Panc1 (cell line): ENCODE measurements around the gene LY9. TPM values are rescaled to one million over a fixed set of nuclear protein-coding genes. Genes with fewer than 3 reads are reported as not detected.
A peak's percentile ranks its signal among the peaks of the same experiment; 100 is the strongest.

ENCODE experiments used
- ATAC-seq: fragments of 200-7000 bp; cut with Tn5 transposase; 2 replicates; pipeline ENCODE4 v1.9.1; 2020; ENCODE audit warnings: mild to moderate bottlenecking, moderate library complexity
- BruUV-seq: library from RNA; stranded (reverse); fragments of 400-500 nt; replicated peaks from 2 replicates; lab custom pipeline; 2021; lab: Mats Ljungman, UMichigan
- CTCF ChIA-PET: fragments of 300-600 bp; sonication (Branson Sonifier 250); formaldehyde crosslinking; loops from one replicate; lab custom pipeline; 2022; ENCODE audit warnings: antibody characterized with exemption; lab: Charles Lee
- POLR2A ChIA-PET: fragments of 300-600 bp; sonication (Branson Sonifier 250); formaldehyde crosslinking; loops from one replicate; lab custom pipeline; 2022; ENCODE audit warnings: antibody characterized with exemption; lab: Charles Lee
- DNase-seq: peaks from one replicate; pipeline ENCODE4 v3.0.0-alpha.2; 2010; ENCODE audit warnings: low read depth, low spot score
- H3K27ac ChIP-seq: 2 replicates; pipeline ENCODE4 v1.5.1; 2011; ENCODE audit warnings: mild to moderate bottlenecking, low read length, inconsistent platforms
- H3K27me3 ChIP-seq: fragments of 200-500 bp; sonication (Bioruptor generic); 2 replicates; pipeline ENCODE4 v1.6.0; 2014; ENCODE audit warnings: low read length, inconsistent platforms; ENCODE audit not compliant: control insufficient read depth, insufficient read depth
- H3K36me3 ChIP-seq: fragments of 200-500 bp; sonication (Bioruptor generic); 2 replicates; pipeline ENCODE4 v1.5.1; 2014; ENCODE audit warnings: inconsistent platforms, mild to moderate bottlenecking, low read length, moderate library complexity; ENCODE audit not compliant: control insufficient read depth, insufficient read depth
- H3K4me1 ChIP-seq: 2 replicates; pipeline ENCODE4 v1.5.1; 2011; ENCODE audit warnings: inconsistent platforms, mild to moderate bottlenecking, low read length, moderate library complexity; ENCODE audit not compliant: control insufficient read depth, insufficient read depth
- H3K4me3 ChIP-seq, 2 experiments: 2 replicates each; pipeline ENCODE4 v1.5.1; 2011 to 2012; ENCODE audit warnings: low read depth in 2 of 2, low read length in 2 of 2, mild to moderate bottlenecking in 2 of 2, inconsistent platforms in 1 of 2, moderate library complexity in 1 of 2
- H3K9me3 ChIP-seq: fragments of 200-500 bp; sonication (Bioruptor generic); 2 replicates; pipeline ENCODE4 v1.5.1; 2014; ENCODE audit warnings: low read depth, mild to moderate bottlenecking, inconsistent platforms, low read length, moderate library complexity; ENCODE audit not compliant: control insufficient read depth, insufficient read depth
- CTCF ChIP-seq: fragments of 450-650 bp; IDR thresholded peaks from 2 replicates; pipeline ENCODE4 v1.5.1; 2017; ENCODE audit warnings: mild to moderate bottlenecking
- POLR2AphosphoS5 ChIP-seq: IDR thresholded peaks from 2 replicates; pipeline ENCODE4 v1.6.1; 2012; ENCODE audit warnings: mild to moderate bottlenecking, low read depth, low read length, moderate library complexity
- REST ChIP-seq, 2 experiments: IDR thresholded peaks; 2 replicates each; pipeline ENCODE4 v1.6.1; 2011 to 2012; ENCODE audit warnings: low read depth in 2 of 2, control low read depth in 1 of 2, low read length in 1 of 2, mild to moderate bottlenecking in 1 of 2, moderate library complexity in 1 of 2; ENCODE audit not compliant: insufficient read depth in 1 of 2
- SIN3A ChIP-seq: IDR thresholded peaks from 2 replicates; pipeline ENCODE4 v1.6.1; 2012; ENCODE audit warnings: low read depth, mild to moderate bottlenecking, low read length, moderate library complexity, borderline replicate concordance; ENCODE audit not compliant: insufficient read depth
- TCF7L2 ChIP-seq: IDR thresholded peaks from 2 replicates; pipeline ENCODE4 v1.6.1; 2011; ENCODE audit warnings: mild to moderate bottlenecking, low read depth, low read length, inconsistent platforms
- in situ Hi-C: cut with HindIII; loops from 2 replicates; pipeline ENCODE4 v1.10.0; 2016; ENCODE audit warnings: low sequenced_read_pairs, low pct_unique_long_range_greater_than_20kb
- intact Hi-C: fragments of 100-400 bp; cut with micrococcal nuclease; formaldehyde crosslinking; loops from one replicate; pipeline ENCODE4 v1.10.0; 2022; ENCODE audit not compliant: unreplicated experiment
- total RNA-seq: library from RNA; stranded (reverse); gene quantifications from one replicate; pipeline ENCODE4 v1.2.1, GENCODE V29; 2021; ENCODE audit not compliant: unreplicated experiment

The LY9 gene
- total RNA-seq, 1 experiment from 2014 or later: 0.10 TPM

GRCh38 chr1:160860840-160861505 is 65.0 kb downstream of the LY9 start:
- in situ Hi-C loops (no loop called here), intact Hi-C loops (no loop called here)
- Histone ChIP-seq H3K9me3 (no peaks in the 10 kb centered on the region), H3K27me3 (0 out of 2 replicates have a peak, but pooled peaks cover 2% of the 10 kb centered on the region), H3K36me3 (no peaks in the 10 kb centered on the region), H3K27ac (no peak overlapping the region), H3K4me3 (no peak overlapping the region), H3K4me1 (no peaks in the 10 kb centered on the region)
- ATAC-seq: no peak
- POLR2A ChIA-PET: no interaction called here
- no peak for TF ChIP-seq SIN3A
- no peak for TF ChIP-seq TCF7L2
- no peak for TF ChIP-seq REST (IDR thresholded peaks at IDR 0.05; ENCODE audit: insufficient read depth in 1 of 2, low read depth in 2 of 2, low read length in 1 of 2)
- TF ChIP-seq POLR2AphosphoS5: no peak
- TF ChIP-seq CTCF: no peak
- no TSS peak for BruUV-seq
- CTCF ChIA-PET: no interaction called here
- no peak for DNase-seq

- ChIA-PET CTCF (interaction anchor here (0.5 kb wide), 1 partner anchor 14 kb away, joined by 3 read pairs; no protein-coding TSS in a partner anchor), POLR2A (no interaction called here)
- Histone ChIP-seq H3K27ac (no peak within 1 kb of the TSS), H3K36me3 (no peaks in the 10 kb centered on the region), H3K27me3 (no peaks in the 10 kb centered on the region), H3K4me3 (no peak within 1 kb of the TSS), H3K9me3 (no peaks in the 10 kb centered on the region), H3K4me1 (no peaks in the 10 kb centered on the region)
- BruUV-seq: no TSS peak
- no peak for DNase-seq
- intact Hi-C loops (no loop called here), in situ Hi-C loops (no loop called here)
- peak; percentile 62 for ATAC-seq
- TF ChIP-seq CTCF: no peak
- TF ChIP-seq POLR2AphosphoS5: no peak
- TF ChIP-seq REST (IDR thresholded peaks at IDR 0.05; ENCODE audit: insufficient read depth in 1 of 2, low read depth in 2 of 2, low read length in 1 of 2): no peak
Observed at GRCh38 chr1:160862203-160863060, 66.5 kb downstream of the LY9 start, which contains the start of gene CD244. TSS of gene CD244 (minus strand) at chr1:160862887. CDS start at chr1:160862677, 210 bp downstream.
